Liver (tissue), 9 donors: ENCODE measurements around the gene ERMP1. TPM values are rescaled to one million over a fixed set of nuclear protein-coding genes. Genes with fewer than 3 reads are reported as not detected.
A peak's percentile ranks its signal among the peaks of the same experiment; 100 is the strongest.

Experiments used
- DNase-seq: peaks from one replicate; pipeline ENCODE4 v3.0.0-alpha.2; 2017; ENCODE audit warnings: low spot score
- H3K27ac ChIP-seq, 2 donors: one replicate each; pipeline ENCODE4 v1.7.0; 2013; ENCODE audit warnings: inconsistent platforms in 2 of 2, low read length in 2 of 2, control low read depth in 1 of 2, low read depth in 1 of 2, mild to moderate bottlenecking in 1 of 2
- H3K27me3 ChIP-seq, 4 donors: one replicate each; pipeline versions ENCODE4 v1.6.1 to v1.7.0; 2013; ENCODE audit warnings: low read length in 3 of 4, inconsistent platforms in 1 of 4, mild to moderate bottlenecking in 1 of 4, moderate library complexity in 1 of 4; ENCODE audit not compliant: control insufficient read depth in 4 of 4, insufficient read depth in 4 of 4
- H3K36me3 ChIP-seq, 4 donors: one replicate each; pipeline versions ENCODE4 v1.6.1 to v1.7.0; 2013; ENCODE audit warnings: low read length in 3 of 4, mild to moderate bottlenecking in 3 of 4, low read depth in 1 of 4, moderate library complexity in 1 of 4; ENCODE audit not compliant: control insufficient read depth in 4 of 4, insufficient read depth in 3 of 4
- H3K4me1 ChIP-seq, 4 donors: one replicate each; pipeline versions ENCODE4 v1.6.1 to v1.7.0; 2013; ENCODE audit warnings: low read length in 3 of 4, mild to moderate bottlenecking in 3 of 4, moderate library complexity in 1 of 4; ENCODE audit not compliant: control insufficient read depth in 4 of 4, insufficient read depth in 4 of 4
- H3K4me3 ChIP-seq, 3 donors: one replicate each; pipeline versions ENCODE4 v1.6.1 to v1.7.0; 2013; ENCODE audit warnings: low read length in 3 of 3, control low read depth in 1 of 3, low read depth in 1 of 3, mild to moderate bottlenecking in 1 of 3
- H3K9ac ChIP-seq, 2 donors: one replicate each; pipeline ENCODE4 v1.7.0; 2013; ENCODE audit warnings: low read length in 2 of 2, mild to moderate bottlenecking in 2 of 2, moderate library complexity in 2 of 2, control low read depth in 1 of 2, low read depth in 1 of 2
- H3K9me3 ChIP-seq, 4 donors: one replicate each; pipeline versions ENCODE4 v1.6.1 to v1.7.0; 2013; ENCODE audit warnings: low read length in 3 of 4; ENCODE audit not compliant: control insufficient read depth in 4 of 4
- ATF3 ChIP-seq: IDR thresholded peaks from 2 replicates; pipeline ENCODE4 v1.6.1; 2016; ENCODE audit warnings: antibody characterized with exemption
- CTCF ChIP-seq: fragments of 150-350 bp; IDR thresholded peaks from 2 replicates; pipeline ENCODE4 v1.5.1; 2017; ENCODE audit warnings: improper control_type of control experiment, low read depth, low read length; ENCODE audit not compliant: missing input control
- EGR1 ChIP-seq, 2 donors: IDR thresholded peaks; 2 replicates each; pipeline ENCODE4 v1.6.1; 2016 to 2018; ENCODE audit warnings: antibody characterized with exemption in 2 of 2, low read depth in 2 of 2
- FOXA1 ChIP-seq: IDR thresholded peaks from 2 replicates; pipeline ENCODE4 v1.6.1; 2016; ENCODE audit warnings: antibody characterized with exemption
- FOXA2 ChIP-seq: IDR thresholded peaks from 2 replicates; pipeline ENCODE4 v1.6.1; 2016; ENCODE audit warnings: antibody characterized with exemption
- GABPA ChIP-seq, 2 donors: IDR thresholded peaks in 1 of 2; conservative IDR thresholded peaks in 1 of 2; 2 replicates each; pipeline ENCODE4 v1.6.1; 2016; ENCODE audit warnings: antibody characterized with exemption in 2 of 2, mild to moderate bottlenecking in 1 of 2, moderate library complexity in 1 of 2
- HNF4A ChIP-seq, 2 donors: conservative IDR thresholded peaks; 2 replicates each; pipeline ENCODE4 v1.6.1; 2016; ENCODE audit warnings: antibody characterized with exemption in 2 of 2, mild to moderate bottlenecking in 2 of 2
- HNF4G ChIP-seq: IDR thresholded peaks from 2 replicates; pipeline ENCODE4 v1.6.1; 2016; ENCODE audit warnings: antibody characterized with exemption
- JUND ChIP-seq, 2 donors: IDR thresholded peaks; 2 replicates each; pipeline ENCODE4 v1.6.1; 2016; ENCODE audit warnings: antibody characterized with exemption in 2 of 2
- MAX ChIP-seq: IDR thresholded peaks from 2 replicates; pipeline ENCODE4 v1.6.1; 2016; ENCODE audit warnings: antibody characterized with exemption
- NR2F2 ChIP-seq: IDR thresholded peaks from 2 replicates; pipeline ENCODE4 v1.6.1; 2016; ENCODE audit warnings: antibody characterized with exemption
- RAD21 ChIP-seq, 2 donors: IDR thresholded peaks; 2 replicates each; pipeline ENCODE4 v1.6.1; 2016; ENCODE audit warnings: antibody characterized with exemption in 2 of 2, mild to moderate bottlenecking in 2 of 2
- REST ChIP-seq: IDR thresholded peaks from 2 replicates; pipeline ENCODE4 v1.6.1; 2016; ENCODE audit warnings: antibody characterized with exemption, mild to moderate bottlenecking
- RXRA ChIP-seq, 2 donors: IDR thresholded peaks; 2 replicates each; pipeline ENCODE4 v1.6.1; 2017 to 2018; ENCODE audit warnings: antibody characterized with exemption in 2 of 2, mild to moderate bottlenecking in 1 of 2
- SP1 ChIP-seq: IDR thresholded peaks from 2 replicates; pipeline ENCODE4 v1.6.1; 2018; ENCODE audit warnings: antibody characterized with exemption, mild to moderate bottlenecking
- TAF1 ChIP-seq: conservative IDR thresholded peaks from 2 replicates; pipeline ENCODE4 v1.6.1; 2016; ENCODE audit warnings: antibody characterized with exemption, mild to moderate bottlenecking
- YY1 ChIP-seq: IDR thresholded peaks from 2 replicates; pipeline ENCODE4 v1.6.1; 2016; ENCODE audit warnings: antibody characterized with exemption, mild to moderate bottlenecking
- ZBTB33 ChIP-seq: IDR thresholded peaks from 2 replicates; pipeline ENCODE4 v1.6.1; 2016; ENCODE audit warnings: antibody characterized with exemption
- WGBS: extraction: QIAGEN DNeasy Blood & Tissue Kit; methylation state at CpG from one replicate; pipeline ENCODE4 v1.1.7; 2013; 5-methylcytosine and 5-hydroxymethylcytosine counted together
- polyA plus RNA-seq, 2 donors: library from polyadenylated mRNA; stranded (reverse) in 1 of 2; unstranded in 1 of 2; fragments of 200-250 nt in 1 of 2; fragments of >200 nt in 1 of 2; fragmentation: Nextera tagmentation in 1 of 2; extraction: Ambion mirVana in 1 of 2; gene quantifications; one replicate each; pipeline versions ENCODE4 v1.2.1 to v1.2.3, GENCODE V29; 2013 to 2015
- total RNA-seq, 2 donors: library from RNA; depleted of rRNA; stranded (reverse); fragments of >200 nt; gene quantifications; one replicate each; pipeline ENCODE4 v1.2.3, GENCODE V29; 2014
- donor health status: healthy.
- donor health status: healthy.
- donor health status: healthy.
- donor health status: healthy.
- donor health status: healthy.

ERMP1 gene
- total and polyA plus RNA-seq, 4 donors, result 2.7 to 19.5 (median 9.6) TPM

- Histone ChIP-seq H3K9ac (no peak overlapping the region), H3K4me1 (peaks cover 2 to 12% (median 9%) of the 10 kb centered on the region in 4 donors), H3K27ac (no peak overlapping the region), H3K9me3 (no peaks in the 10 kb centered on the region), H3K4me3 (no peak overlapping the region), H3K27me3 (no peaks in the 10 kb centered on the region), H3K36me3 (peaks cover 0 to 3% (median 0%) of the 10 kb centered on the region in 4 donors)
- 29% methylated on average over 2 of the region's 2 CpGs for WGBS
- TF ChIP-seq EGR1 (IDR thresholded peaks at IDR 0.05; ENCODE audit: low read depth in 2 of 2) (no peak), GABPA (IDR thresholded peaks at IDR 0.05 in 1 of 2, conservative IDR thresholded peaks at IDR 0.05 in 1 of 2) (no peak), FOXA1 (no peak), HNF4G (no peak), TAF1 (no peak), SP1 (peak; percentile 56), ZBTB33 (no peak), HNF4A (conservative IDR thresholded peaks at IDR 0.05) (peak; percentile 54 to 63), CTCF (no peak), RXRA (IDR thresholded peaks at IDR 0.05) (peak; percentile 92 to 96), YY1 (peak; percentile 22), FOXA2 (no peak), RAD21 (IDR thresholded peaks at IDR 0.05) (peak; percentile 19 to 24), NR2F2 (no peak), REST (no peak), MAX (no peak), ATF3 (no peak), JUND (IDR thresholded peaks at IDR 0.05) (no peak)
- no peak for DNase-seq
These were observed 30.3 kb upstream of the ERMP1 start for GRCh38 chr9:5863092-5863746.
